DND-41 (cell line): Measurements from ENCODE around the gene NR5A1.

Experiments used
- ATAC-seq: fragments of 200-7000 bp; cut with Tn5 transposase; 3 replicates; pipeline ENCODE4 v1.9.1; 2021; ENCODE audit warnings: low read depth; ENCODE audit not compliant: insufficient read depth
- DNase-seq: peaks from one replicate; pipeline ENCODE4 v3.0.0-alpha.2; 2020
- H2AFZ ChIP-seq: 2 replicates; pipeline ENCODE4 v1.6.0; 2012; ENCODE audit warnings: low read depth, low read length
- H3K27ac ChIP-seq: 2 replicates; pipeline ENCODE4 v1.5.1; 2012; ENCODE audit warnings: low read length, inconsistent platforms
- H3K27me3 ChIP-seq: fragments of 200-600 bp; sonication (generic); 2 replicates; pipeline ENCODE4 v1.6.0; 2012; ENCODE audit warnings: low read length, mild to moderate bottlenecking, inconsistent platforms; ENCODE audit not compliant: insufficient read depth, poor library complexity
- H3K36me3 ChIP-seq: 2 replicates; pipeline ENCODE4 v1.5.1; 2012; ENCODE audit warnings: low read length, inconsistent platforms; ENCODE audit not compliant: insufficient read depth
- H3K4me1 ChIP-seq: 2 replicates; pipeline ENCODE4 v1.5.1; 2012; ENCODE audit warnings: mild to moderate bottlenecking, low read length; ENCODE audit not compliant: insufficient read depth
- H3K4me2 ChIP-seq: 2 replicates; pipeline ENCODE4 v1.6.0; 2012; ENCODE audit warnings: mild to moderate bottlenecking, moderate library complexity, low read length, inconsistent platforms; ENCODE audit not compliant: insufficient read depth
- H3K4me3 ChIP-seq, 2 experiments: fragments of 200-600 bp in 1 of 2; shearing (Covaris generic) in 1 of 2; 2 replicates each; pipeline ENCODE4 v1.5.1; 2012 to 2016; ENCODE audit warnings: inconsistent platforms in 2 of 2, low read length in 2 of 2, mild to moderate bottlenecking in 2 of 2, low read depth in 1 of 2, moderate library complexity in 1 of 2
- H3K79me2 ChIP-seq: 2 replicates; pipeline ENCODE4 v1.6.0; 2012; ENCODE audit warnings: low read length, inconsistent platforms; ENCODE audit not compliant: insufficient read depth
- H3K9ac ChIP-seq: 2 replicates; pipeline ENCODE4 v1.6.0; 2012; ENCODE audit warnings: low read depth, mild to moderate bottlenecking, inconsistent platforms, low read length, moderate library complexity
- H3K9me3 ChIP-seq: 2 replicates; pipeline ENCODE4 v1.5.1; 2012; ENCODE audit warnings: low read length, moderate library complexity, mild to moderate bottlenecking, inconsistent platforms; ENCODE audit not compliant: insufficient read depth, severe bottlenecking
- H4K20me1 ChIP-seq: 2 replicates; pipeline ENCODE4 v1.6.0; 2012; ENCODE audit warnings: low read length; ENCODE audit not compliant: insufficient read depth
- EZH2 ChIP-seq: IDR thresholded peaks from 3 replicates; pipeline ENCODE4 v1.6.1; 2012; ENCODE audit warnings: borderline replicate concordance, low read depth, mild to moderate bottlenecking, moderate library complexity, low read length, inconsistent platforms; ENCODE audit not compliant: severe bottlenecking
- TF ChIP-seq, protein P1 (sequence below): IDR thresholded peaks from 2 replicates; pipeline ENCODE4 v1.5.1; 2012; ENCODE audit warnings: borderline replicate concordance, low read length, moderate library complexity, mild to moderate bottlenecking; ENCODE audit not compliant: poor library complexity, severe bottlenecking; ENCODE audit errors: extremely low read depth

The NR5A1 gene

DNA sequence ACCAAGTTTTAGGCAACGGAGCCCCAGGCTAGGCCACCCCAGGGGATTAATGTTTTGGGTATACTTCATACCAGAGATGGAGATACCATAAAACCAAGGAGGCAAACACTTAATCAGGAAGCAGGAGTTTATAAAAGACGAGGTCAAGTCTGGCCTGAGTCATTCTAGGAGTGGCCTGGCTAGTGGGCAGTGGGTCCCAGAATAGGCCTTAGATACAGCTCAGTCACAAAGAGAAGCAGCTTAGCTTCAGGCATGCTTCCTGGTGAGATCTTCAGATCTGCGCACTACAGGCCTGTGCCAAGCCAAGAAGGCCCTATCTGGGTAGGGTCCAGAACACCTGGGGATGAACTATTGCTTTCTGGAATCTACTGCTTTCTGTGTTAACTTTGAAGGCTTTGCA, 20.6 kb upstream of the NR5A1 start:
- TF ChIP-seq, protein P1, sequence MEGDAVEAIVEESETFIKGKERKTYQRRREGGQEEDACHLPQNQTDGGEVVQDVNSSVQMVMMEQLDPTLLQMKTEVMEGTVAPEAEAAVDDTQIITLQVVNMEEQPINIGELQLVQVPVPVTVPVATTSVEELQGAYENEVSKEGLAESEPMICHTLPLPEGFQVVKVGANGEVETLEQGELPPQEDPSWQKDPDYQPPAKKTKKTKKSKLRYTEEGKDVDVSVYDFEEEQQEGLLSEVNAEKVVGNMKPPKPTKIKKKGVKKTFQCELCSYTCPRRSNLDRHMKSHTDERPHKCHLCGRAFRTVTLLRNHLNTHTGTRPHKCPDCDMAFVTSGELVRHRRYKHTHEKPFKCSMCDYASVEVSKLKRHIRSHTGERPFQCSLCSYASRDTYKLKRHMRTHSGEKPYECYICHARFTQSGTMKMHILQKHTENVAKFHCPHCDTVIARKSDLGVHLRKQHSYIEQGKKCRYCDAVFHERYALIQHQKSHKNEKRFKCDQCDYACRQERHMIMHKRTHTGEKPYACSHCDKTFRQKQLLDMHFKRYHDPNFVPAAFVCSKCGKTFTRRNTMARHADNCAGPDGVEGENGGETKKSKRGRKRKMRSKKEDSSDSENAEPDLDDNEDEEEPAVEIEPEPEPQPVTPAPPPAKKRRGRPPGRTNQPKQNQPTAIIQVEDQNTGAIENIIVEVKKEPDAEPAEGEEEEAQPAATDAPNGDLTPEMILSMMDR = no peak
- TF ChIP-seq EZH2 = no peak
- no peaks in the 10 kb centered on the region for H4K20me1 ChIP-seq
- no peaks in the 10 kb centered on the region for H3K27me3 ChIP-seq
- H3K4me3 ChIP-seq = no peak overlapping the region
- no peaks in the 10 kb centered on the region for H3K79me2 ChIP-seq
- no peaks in the 10 kb centered on the region for H3K36me3 ChIP-seq
- no peak overlapping the region for H3K9ac ChIP-seq
- no peak overlapping the region for H3K27ac ChIP-seq
- no peak for ATAC-seq
- H3K4me1 ChIP-seq = no peaks in the 10 kb centered on the region
- no peak for DNase-seq
- no peak overlapping the region for H2AFZ ChIP-seq
- H3K4me2 ChIP-seq = no peak overlapping the region
- H3K9me3 ChIP-seq = no peaks in the 10 kb centered on the region

DNA sequence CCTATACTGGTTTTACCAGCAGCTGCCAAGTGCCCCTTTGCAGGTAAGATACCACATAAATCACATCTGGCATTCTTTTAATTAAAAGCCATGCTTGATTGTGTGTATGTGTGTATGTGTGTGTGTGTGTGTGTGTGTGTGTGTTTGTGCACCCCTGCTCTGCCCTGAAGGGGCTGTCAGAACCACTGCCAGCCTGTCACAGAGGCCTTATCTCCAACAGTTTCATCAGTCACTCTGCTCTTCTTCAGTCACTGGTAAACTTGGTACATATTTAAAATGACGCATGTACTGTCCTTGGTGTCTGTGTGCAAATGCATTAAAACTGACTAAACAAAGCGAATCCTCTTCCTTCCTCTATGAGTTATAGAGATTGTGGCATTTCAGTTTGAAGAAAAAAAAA, 19.0 kb upstream of the NR5A1 start:
- TF ChIP-seq EZH2 = no peak
- TF ChIP-seq, protein P1 = no peak
- Histone ChIP-seq H3K36me3 (no peaks in the 10 kb centered on the region), H3K79me2 (no peaks in the 10 kb centered on the region), H3K9me3 (no peaks in the 10 kb centered on the region), H3K9ac (no peak overlapping the region), H2AFZ (no peak overlapping the region), H3K4me1 (no peaks in the 10 kb centered on the region), H3K4me2 (no peak overlapping the region), H3K27me3 (no peaks in the 10 kb centered on the region), H3K4me3 (no peak overlapping the region), H4K20me1 (no peaks in the 10 kb centered on the region), H3K27ac (no peak overlapping the region)
- DNase-seq (no peak), ATAC-seq (no peak)

DNA sequence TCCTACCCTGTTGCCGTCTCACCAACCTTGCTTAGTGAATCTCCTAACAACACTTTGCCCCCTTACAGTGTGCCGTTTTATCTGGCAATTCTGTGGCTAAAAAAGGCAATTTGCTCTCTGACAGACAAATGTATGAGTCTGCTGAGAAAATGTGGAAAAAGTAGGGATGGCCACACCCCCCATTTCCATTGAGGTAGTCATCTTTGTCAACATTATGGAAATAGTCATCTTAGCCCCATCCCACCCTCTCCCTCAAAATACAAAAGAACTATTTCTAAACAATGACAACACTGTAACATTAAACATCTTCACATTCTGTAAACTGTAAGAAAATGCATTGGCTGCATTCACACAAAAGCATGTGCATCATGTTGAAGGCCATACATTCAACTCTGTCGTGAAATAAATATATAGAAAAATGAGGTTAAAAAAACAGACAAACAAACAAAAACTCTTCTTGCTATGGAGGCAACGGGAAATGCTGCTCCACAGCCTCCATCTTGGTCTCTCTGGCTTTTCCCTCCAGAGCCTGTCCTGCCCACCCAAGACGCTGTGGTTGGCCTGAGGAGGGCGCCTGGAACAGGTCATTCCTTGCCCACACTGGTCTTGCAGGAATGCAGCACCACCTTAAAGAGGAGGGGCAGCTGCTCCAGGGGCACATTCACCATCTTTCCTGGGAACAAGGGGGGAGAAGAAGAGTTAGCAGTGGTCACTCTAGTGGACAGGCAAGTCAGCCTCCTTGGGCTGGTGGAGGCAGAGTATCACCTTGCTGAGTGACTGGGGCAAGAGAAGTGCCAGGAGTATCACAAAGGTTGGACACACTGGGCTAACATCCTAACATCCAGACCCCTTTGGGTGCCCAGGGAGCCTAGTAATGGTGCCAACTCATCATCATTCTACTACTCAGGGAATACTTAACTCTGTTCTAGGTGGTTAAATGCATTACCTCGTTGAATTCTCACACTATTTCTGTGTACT, 15.2 kb upstream of the NR5A1 start:
- Histone ChIP-seq H3K36me3 (no peaks in the 10 kb centered on the region), H3K4me3 (no peak overlapping the region), H3K4me2 (no peak overlapping the region), H3K27ac (no peak overlapping the region), H4K20me1 (no peaks in the 10 kb centered on the region), H3K9me3 (no peaks in the 10 kb centered on the region), H3K27me3 (no peaks in the 10 kb centered on the region), H2AFZ (no peak overlapping the region), H3K79me2 (no peaks in the 10 kb centered on the region), H3K4me1 (no peaks in the 10 kb centered on the region), H3K9ac (no peak overlapping the region)
- ATAC-seq (no peak), DNase-seq (no peak)
- TF ChIP-seq, protein P1 = no peak
- TF ChIP-seq EZH2 = no peak
